GM12878 (cell line): ENCODE results near the gene LRRC19. TPM values are rescaled to one million over a fixed set of nuclear protein-coding genes. Genes with fewer than 3 reads are reported as not detected.
A peak's percentile ranks its signal among the peaks of the same experiment; 100 is the strongest.

Experiments
- ASH2L ChIP-seq: fragments of 300-600, 200-600 bp; sonication (generic); IDR thresholded peaks from 2 replicates; pipeline ENCODE4 v1.6.1; 2017; ENCODE audit warnings: low read depth, mild to moderate bottlenecking, borderline replicate concordance
- BCL11A ChIP-seq: IDR thresholded peaks from 2 replicates; pipeline ENCODE4 v1.6.1; 2011; ENCODE audit warnings: low read depth, low read length
- BCLAF1 ChIP-seq: fragments of 450-650 bp; IDR thresholded peaks from 2 replicates; pipeline ENCODE4 v1.6.1; 2017; ENCODE audit warnings: antibody characterized with exemption, mild to moderate bottlenecking, moderate library complexity
- HDAC6 ChIP-seq: fragments of 200-600 bp; sonication (generic); IDR thresholded peaks from one replicate; pipeline ENCODE4 v1.8.0; 2017; ENCODE audit warnings: antibody characterized with exemption; ENCODE audit not compliant: unreplicated experiment
- MTA3 ChIP-seq: IDR thresholded peaks from 2 replicates; pipeline ENCODE4 v1.6.1; 2012; ENCODE audit warnings: low read length, inconsistent platforms, borderline replicate concordance
- PAX5 ChIP-seq: IDR thresholded peaks from 2 replicates; pipeline ENCODE4 v1.6.1; 2011; ENCODE audit warnings: low read depth, low read length, borderline replicate concordance
- RAD21 ChIP-seq: IDR thresholded peaks from 2 replicates; pipeline ENCODE4 v1.6.1; 2011; ENCODE audit warnings: mild to moderate bottlenecking, low read depth, low read length, moderate library complexity; ENCODE audit not compliant: insufficient read depth
- RBBP5 ChIP-seq: fragments of 200-600 bp; sonication (generic); conservative IDR thresholded peaks from 2 replicates; pipeline ENCODE4 v1.6.1; 2016
- RELA ChIP-seq: fragments of 450-650 bp; IDR thresholded peaks from 2 replicates; pipeline ENCODE4 v1.8.0; 2014; ENCODE audit warnings: borderline replicate concordance; ENCODE audit not compliant: partially characterized antibody
- SIX5 ChIP-seq: IDR thresholded peaks from 2 replicates; pipeline ENCODE4 v1.6.1; 2011; ENCODE audit warnings: mild to moderate bottlenecking, low read depth, low read length, moderate library complexity; ENCODE audit not compliant: severe bottlenecking
- SUPT20H ChIP-seq: IDR thresholded peaks from 2 replicates; pipeline ENCODE4 v1.6.1; 2011; ENCODE audit warnings: low read depth, mild to moderate bottlenecking, low read length, moderate library complexity, borderline replicate concordance; ENCODE audit not compliant: control insufficient read depth
- TARDBP ChIP-seq: IDR thresholded peaks from 2 replicates; pipeline ENCODE4 v1.6.1; 2016; ENCODE audit warnings: borderline replicate concordance
- YBX1 ChIP-seq: fragments of 450-650 bp; IDR thresholded peaks from 2 replicates; pipeline ENCODE4 v1.6.1; 2016; ENCODE audit warnings: antibody characterized with exemption
- ZNF24 ChIP-seq: fragments of 450-650 bp; IDR thresholded peaks from 2 replicates; pipeline ENCODE4 v1.6.1; 2017; ENCODE audit warnings: antibody characterized with exemption, mild to moderate bottlenecking
- ZSCAN29 ChIP-seq: fragments of 450-650 bp; IDR thresholded peaks from 2 replicates; pipeline ENCODE4 v1.6.1; 2017; ENCODE audit warnings: mild to moderate bottlenecking, moderate library complexity
- polyA plus RNA-seq, 11 experiments: library from polyadenylated mRNA; depleted of rRNA in 4 of 11; unstranded in 6 of 11; stranded (reverse) in 5 of 11; fragments of >200 nt; fragmentation: Nextera tagmentation in 4 of 11; fragmentation: Illumina TruSeq in 1 of 11; extraction: Ambion mirVana in 4 of 11; extraction: Trizol in 1 of 11; gene quantifications; 1 replicate in 1 of 11; 2 replicates in 10 of 11; pipeline versions ENCODE4 v1.2.1 to v1.2.3, GENCODE V29; 2011 to 2016; ENCODE audit warnings: inconsistent platforms in 2 of 11, missing spikeins in 2 of 11, low read depth in 1 of 11
- total RNA-seq, 4 experiments: library from RNA; depleted of rRNA in 3 of 4; stranded (reverse); fragments of >200 nt in 3 of 4; fragmentation: Illumina TruSeq in 1 of 4; extraction: Trizol in 1 of 4; gene quantifications; 2 replicates each; pipeline versions ENCODE4 v1.2.1 to v1.2.3, GENCODE V29; 2013 to 2021
- TF ChIP-seq, protein P1 (sequence below): IDR thresholded peaks from 2 replicates; pipeline ENCODE4 v1.6.1; 2012; ENCODE audit warnings: low read depth, low read length, improper control_type of control experiment
- TF ChIP-seq, protein P2 (sequence below): fragments of 450-650 bp; IDR thresholded peaks from 2 replicates; pipeline ENCODE4 v1.6.1; 2017; ENCODE audit warnings: mild to moderate bottlenecking
- TF ChIP-seq, protein P3 (sequence below): fragments of 150-350 bp; IDR thresholded peaks from 2 replicates; pipeline ENCODE4 v1.6.1; 2016; ENCODE audit warnings: low read depth, low read length

The LRRC19 gene
- total and polyA plus RNA-seq, 10 of the 15 experiments (the other 5 are each of a cell fraction or from before 2014, with no cell fraction given): 0.02 to 0.20 (median 0.08) TPM; not detected in 6

DNA sequence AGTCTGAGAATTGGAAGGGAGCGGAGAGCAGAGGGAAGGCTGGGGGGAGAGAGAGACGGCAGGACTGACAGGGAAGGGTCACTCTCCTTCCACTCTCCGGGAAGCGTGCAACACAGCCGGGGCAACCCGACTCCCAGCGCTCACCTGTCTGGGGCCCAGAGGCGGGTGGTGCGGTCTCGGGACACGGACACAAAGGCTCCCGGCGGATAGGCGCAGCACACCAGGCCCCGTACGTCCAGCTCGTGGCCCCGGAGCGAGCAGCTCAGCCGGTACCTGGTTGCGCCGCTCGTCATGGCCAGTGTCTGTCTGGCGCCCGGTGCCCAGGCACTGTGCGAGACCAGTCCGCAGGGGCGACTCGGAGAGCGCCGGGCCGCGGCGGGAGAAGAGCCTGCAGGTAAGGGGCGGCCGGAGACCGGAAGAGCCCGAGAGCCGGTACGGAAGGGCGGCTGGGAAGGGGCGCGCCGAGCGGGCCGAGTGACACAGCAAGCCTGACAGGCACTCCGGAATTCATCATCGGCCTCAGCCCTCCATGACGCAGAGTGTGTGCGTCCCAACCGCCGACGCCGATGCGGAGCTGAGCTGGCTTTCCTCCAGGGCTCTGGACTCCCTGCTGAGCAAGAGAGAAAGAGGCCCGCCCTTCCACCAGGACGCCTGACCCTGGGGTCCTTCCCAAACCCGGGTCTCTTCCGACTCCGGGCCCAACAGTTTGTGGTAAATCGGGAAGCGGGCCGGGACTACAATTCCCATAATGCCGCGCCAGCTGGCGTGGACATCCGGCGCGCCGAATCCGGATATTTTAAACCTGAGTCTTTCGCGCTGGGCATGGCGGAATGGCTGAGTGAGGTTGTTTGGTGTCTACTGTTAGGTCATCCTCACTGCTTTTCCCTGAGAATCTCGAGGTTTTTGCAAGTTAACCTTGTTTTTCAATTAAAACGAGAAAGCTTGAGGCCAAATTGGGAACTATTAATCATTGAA is 58.4 kb downstream of the LRRC19 start, which contains the start of gene PLAA (continued):
- TF ChIP-seq ASH2L: no peak
- TF ChIP-seq, protein P1, sequence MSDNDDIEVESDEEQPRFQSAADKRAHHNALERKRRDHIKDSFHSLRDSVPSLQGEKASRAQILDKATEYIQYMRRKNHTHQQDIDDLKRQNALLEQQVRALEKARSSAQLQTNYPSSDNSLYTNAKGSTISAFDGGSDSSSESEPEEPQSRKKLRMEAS: peak; percentile 75; the same call in 1 of the 2 replicates
- TF ChIP-seq, protein P2, sequence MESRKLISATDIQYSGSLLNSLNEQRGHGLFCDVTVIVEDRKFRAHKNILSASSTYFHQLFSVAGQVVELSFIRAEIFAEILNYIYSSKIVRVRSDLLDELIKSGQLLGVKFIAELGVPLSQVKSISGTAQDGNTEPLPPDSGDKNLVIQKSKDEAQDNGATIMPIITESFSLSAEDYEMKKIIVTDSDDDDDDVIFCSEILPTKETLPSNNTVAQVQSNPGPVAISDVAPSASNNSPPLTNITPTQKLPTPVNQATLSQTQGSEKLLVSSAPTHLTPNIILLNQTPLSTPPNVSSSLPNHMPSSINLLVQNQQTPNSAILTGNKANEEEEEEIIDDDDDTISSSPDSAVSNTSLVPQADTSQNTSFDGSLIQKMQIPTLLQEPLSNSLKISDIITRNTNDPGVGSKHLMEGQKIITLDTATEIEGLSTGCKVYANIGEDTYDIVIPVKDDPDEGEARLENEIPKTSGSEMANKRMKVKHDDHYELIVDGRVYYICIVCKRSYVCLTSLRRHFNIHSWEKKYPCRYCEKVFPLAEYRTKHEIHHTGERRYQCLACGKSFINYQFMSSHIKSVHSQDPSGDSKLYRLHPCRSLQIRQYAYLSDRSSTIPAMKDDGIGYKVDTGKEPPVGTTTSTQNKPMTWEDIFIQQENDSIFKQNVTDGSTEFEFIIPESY: no peak
- TF ChIP-seq HDAC6: no peak
- peak; percentile 98 for TF ChIP-seq ZSCAN29
- no peak for TF ChIP-seq ZNF24
- TF ChIP-seq SUPT20H: no peak
- no peak for TF ChIP-seq YBX1
- TF ChIP-seq RELA: peak; percentile 47
- TF ChIP-seq BCL11A: no peak
- TF ChIP-seq TARDBP: peak; percentile 79; the same call in 1 of the 2 replicates
- peak; percentile 80 for TF ChIP-seq SIX5
- TF ChIP-seq, protein P3, sequence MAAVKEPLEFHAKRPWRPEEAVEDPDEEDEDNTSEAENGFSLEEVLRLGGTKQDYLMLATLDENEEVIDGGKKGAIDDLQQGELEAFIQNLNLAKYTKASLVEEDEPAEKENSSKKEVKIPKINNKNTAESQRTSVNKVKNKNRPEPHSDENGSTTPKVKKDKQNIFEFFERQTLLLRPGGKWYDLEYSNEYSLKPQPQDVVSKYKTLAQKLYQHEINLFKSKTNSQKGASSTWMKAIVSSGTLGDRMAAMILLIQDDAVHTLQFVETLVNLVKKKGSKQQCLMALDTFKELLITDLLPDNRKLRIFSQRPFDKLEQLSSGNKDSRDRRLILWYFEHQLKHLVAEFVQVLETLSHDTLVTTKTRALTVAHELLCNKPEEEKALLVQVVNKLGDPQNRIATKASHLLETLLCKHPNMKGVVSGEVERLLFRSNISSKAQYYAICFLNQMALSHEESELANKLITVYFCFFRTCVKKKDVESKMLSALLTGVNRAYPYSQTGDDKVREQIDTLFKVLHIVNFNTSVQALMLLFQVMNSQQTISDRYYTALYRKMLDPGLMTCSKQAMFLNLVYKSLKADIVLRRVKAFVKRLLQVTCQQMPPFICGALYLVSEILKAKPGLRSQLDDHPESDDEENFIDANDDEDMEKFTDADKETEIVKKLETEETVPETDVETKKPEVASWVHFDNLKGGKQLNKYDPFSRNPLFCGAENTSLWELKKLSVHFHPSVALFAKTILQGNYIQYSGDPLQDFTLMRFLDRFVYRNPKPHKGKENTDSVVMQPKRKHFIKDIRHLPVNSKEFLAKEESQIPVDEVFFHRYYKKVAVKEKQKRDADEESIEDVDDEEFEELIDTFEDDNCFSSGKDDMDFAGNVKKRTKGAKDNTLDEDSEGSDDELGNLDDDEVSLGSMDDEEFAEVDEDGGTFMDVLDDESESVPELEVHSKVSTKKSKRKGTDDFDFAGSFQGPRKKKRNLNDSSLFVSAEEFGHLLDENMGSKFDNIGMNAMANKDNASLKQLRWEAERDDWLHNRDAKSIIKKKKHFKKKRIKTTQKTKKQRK: no peak
- no peak for TF ChIP-seq PAX5
- no peak for TF ChIP-seq RBBP5
- TF ChIP-seq MTA3: no peak; the same call in 1 of the 2 replicates
- no peak for TF ChIP-seq BCLAF1
- TF ChIP-seq RAD21: no peak
